ENCODE results near the gene EML4.
"Not testable (repeated sequence)": the region's sequence is repeated elsewhere in the genome, so short reads cannot be mapped to it uniquely, and the experiment has no call there.

EML4 gene

GRCh38 chr2:42342795-42343241 is 173.7 kb downstream of the EML4 start:
- Histone ChIP-seq H3K27ac (replicated peaks) (no peak overlapping the region), H3K27me3 (ENCODE audit: insufficient read depth, poor library complexity, severe bottlenecking) (no peaks in the 10 kb centered on the region), H3K4me3 (replicated peaks; ENCODE audit: insufficient read depth, low read length) (no peak overlapping the region)
- no peak for TF ChIP-seq POLR2AphosphoS5 (IDR thresholded peaks at IDR 0.05; ENCODE audit: low read depth)
- no peak for TF ChIP-seq GABPA (IDR thresholded peaks at IDR 0.05; ENCODE audit: low read depth)
- TF ChIP-seq, protein P1, sequence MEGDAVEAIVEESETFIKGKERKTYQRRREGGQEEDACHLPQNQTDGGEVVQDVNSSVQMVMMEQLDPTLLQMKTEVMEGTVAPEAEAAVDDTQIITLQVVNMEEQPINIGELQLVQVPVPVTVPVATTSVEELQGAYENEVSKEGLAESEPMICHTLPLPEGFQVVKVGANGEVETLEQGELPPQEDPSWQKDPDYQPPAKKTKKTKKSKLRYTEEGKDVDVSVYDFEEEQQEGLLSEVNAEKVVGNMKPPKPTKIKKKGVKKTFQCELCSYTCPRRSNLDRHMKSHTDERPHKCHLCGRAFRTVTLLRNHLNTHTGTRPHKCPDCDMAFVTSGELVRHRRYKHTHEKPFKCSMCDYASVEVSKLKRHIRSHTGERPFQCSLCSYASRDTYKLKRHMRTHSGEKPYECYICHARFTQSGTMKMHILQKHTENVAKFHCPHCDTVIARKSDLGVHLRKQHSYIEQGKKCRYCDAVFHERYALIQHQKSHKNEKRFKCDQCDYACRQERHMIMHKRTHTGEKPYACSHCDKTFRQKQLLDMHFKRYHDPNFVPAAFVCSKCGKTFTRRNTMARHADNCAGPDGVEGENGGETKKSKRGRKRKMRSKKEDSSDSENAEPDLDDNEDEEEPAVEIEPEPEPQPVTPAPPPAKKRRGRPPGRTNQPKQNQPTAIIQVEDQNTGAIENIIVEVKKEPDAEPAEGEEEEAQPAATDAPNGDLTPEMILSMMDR (IDR thresholded peaks at IDR 0.05; ENCODE audit: insufficient read depth, low read length): no peak
- TF ChIP-seq SPI1 (IDR thresholded peaks at IDR 0.05; ENCODE audit: borderline replicate concordance, low read depth): no peak
- TF ChIP-seq, protein P2, sequence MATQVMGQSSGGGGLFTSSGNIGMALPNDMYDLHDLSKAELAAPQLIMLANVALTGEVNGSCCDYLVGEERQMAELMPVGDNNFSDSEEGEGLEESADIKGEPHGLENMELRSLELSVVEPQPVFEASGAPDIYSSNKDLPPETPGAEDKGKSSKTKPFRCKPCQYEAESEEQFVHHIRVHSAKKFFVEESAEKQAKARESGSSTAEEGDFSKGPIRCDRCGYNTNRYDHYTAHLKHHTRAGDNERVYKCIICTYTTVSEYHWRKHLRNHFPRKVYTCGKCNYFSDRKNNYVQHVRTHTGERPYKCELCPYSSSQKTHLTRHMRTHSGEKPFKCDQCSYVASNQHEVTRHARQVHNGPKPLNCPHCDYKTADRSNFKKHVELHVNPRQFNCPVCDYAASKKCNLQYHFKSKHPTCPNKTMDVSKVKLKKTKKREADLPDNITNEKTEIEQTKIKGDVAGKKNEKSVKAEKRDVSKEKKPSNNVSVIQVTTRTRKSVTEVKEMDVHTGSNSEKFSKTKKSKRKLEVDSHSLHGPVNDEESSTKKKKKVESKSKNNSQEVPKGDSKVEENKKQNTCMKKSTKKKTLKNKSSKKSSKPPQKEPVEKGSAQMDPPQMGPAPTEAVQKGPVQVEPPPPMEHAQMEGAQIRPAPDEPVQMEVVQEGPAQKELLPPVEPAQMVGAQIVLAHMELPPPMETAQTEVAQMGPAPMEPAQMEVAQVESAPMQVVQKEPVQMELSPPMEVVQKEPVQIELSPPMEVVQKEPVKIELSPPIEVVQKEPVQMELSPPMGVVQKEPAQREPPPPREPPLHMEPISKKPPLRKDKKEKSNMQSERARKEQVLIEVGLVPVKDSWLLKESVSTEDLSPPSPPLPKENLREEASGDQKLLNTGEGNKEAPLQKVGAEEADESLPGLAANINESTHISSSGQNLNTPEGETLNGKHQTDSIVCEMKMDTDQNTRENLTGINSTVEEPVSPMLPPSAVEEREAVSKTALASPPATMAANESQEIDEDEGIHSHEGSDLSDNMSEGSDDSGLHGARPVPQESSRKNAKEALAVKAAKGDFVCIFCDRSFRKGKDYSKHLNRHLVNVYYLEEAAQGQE (IDR thresholded peaks at IDR 0.05; ENCODE audit: insufficient replicate concordance, low read depth): no peak
- DNase-seq (ENCODE audit: low read depth in 1 of 2, low spot score in 1 of 2): no peak

DNA sequence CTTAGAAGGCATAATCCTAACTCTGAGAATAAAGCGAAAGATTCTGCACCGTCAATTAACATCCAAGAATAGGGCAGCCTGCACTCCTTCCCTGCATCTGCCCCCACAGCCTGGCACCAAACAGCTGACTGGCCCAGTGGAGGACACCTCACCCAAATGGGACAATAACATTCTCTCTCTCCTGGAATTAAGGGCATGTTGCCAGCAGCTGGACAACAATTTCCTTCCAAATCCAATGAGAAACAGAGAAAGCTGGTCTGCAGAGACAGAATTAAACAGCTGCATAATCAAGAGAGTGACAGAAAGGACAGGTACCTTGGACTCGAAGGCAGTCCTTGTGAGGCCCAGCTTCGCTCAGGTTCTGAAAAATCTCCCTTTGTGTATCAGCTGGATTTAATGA is 176.8 kb downstream of the EML4 start:
- Histone ChIP-seq H3K27me3 (ENCODE audit: insufficient read depth, poor library complexity, severe bottlenecking) (no peaks in the 10 kb centered on the region), H3K4me3 (replicated peaks; ENCODE audit: insufficient read depth, low read length) (no peak overlapping the region), H3K27ac (replicated peaks) (no peak overlapping the region)
- TF ChIP-seq, protein P2 (IDR thresholded peaks at IDR 0.05; ENCODE audit: insufficient replicate concordance, low read depth): no peak
- TF ChIP-seq, protein P1 (IDR thresholded peaks at IDR 0.05; ENCODE audit: insufficient read depth, low read length): no peak
- no peak for TF ChIP-seq GABPA (IDR thresholded peaks at IDR 0.05; ENCODE audit: low read depth)
- TF ChIP-seq POLR2AphosphoS5 (IDR thresholded peaks at IDR 0.05; ENCODE audit: low read depth): no peak
- TF ChIP-seq SPI1 (IDR thresholded peaks at IDR 0.05; ENCODE audit: borderline replicate concordance, low read depth): no peak
- no peak for DNase-seq (ENCODE audit: low read depth in 1 of 2, low spot score in 1 of 2)

DNA sequence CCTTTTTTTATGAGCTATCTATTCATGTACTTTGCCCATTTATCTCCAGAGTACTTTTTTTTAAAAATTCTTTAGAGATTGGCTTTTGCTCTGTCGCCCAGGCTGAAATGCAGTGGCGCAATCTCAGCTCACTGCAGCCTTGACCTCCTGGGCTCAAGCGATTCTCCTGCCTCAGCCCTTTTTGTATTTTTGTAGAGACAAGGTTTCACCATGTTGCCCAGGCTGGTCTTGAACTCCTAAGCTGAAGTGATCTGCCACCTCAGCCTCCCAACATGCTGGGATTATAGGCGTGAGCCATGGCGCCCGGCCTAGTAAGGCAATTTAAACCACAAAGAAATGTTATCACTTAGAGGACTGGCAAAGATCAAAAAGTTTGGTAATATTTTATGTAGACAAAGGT is 177.7 kb downstream of the EML4 start:
- DNase-seq (ENCODE audit: low read depth in 1 of 2, low spot score in 1 of 2); H3K4me3 ChIP-seq (replicated peaks; ENCODE audit: insufficient read depth, low read length); H3K27me3 ChIP-seq (ENCODE audit: insufficient read depth, poor library complexity, severe bottlenecking); H3K27ac ChIP-seq (replicated peaks): not testable (repeated sequence)

DNA sequence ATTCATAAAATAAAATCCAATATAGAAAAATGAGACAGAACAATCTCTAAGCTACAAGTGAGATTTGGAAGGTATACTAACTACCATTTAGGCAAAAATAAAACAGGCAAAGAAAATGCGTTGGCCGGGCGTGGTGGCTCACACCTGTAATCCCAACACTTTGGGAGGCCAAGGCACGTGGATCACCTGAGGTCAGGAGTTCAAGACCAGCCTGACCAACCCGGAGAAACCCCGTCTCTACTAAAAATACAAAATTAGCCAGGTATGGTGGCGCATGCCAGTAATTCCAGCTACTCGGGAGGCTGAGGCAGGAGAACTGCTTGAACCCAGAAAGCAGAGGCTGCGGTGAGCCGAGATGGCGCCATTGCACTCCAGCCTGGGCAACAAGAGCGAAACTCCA is 178.4 kb downstream of the EML4 start:
- H3K4me3 ChIP-seq (replicated peaks; ENCODE audit: insufficient read depth, low read length); H3K27me3 ChIP-seq (ENCODE audit: insufficient read depth, poor library complexity, severe bottlenecking); H3K27ac ChIP-seq (replicated peaks); DNase-seq (ENCODE audit: low read depth in 1 of 2, low spot score in 1 of 2): not testable (repeated sequence)

DNA sequence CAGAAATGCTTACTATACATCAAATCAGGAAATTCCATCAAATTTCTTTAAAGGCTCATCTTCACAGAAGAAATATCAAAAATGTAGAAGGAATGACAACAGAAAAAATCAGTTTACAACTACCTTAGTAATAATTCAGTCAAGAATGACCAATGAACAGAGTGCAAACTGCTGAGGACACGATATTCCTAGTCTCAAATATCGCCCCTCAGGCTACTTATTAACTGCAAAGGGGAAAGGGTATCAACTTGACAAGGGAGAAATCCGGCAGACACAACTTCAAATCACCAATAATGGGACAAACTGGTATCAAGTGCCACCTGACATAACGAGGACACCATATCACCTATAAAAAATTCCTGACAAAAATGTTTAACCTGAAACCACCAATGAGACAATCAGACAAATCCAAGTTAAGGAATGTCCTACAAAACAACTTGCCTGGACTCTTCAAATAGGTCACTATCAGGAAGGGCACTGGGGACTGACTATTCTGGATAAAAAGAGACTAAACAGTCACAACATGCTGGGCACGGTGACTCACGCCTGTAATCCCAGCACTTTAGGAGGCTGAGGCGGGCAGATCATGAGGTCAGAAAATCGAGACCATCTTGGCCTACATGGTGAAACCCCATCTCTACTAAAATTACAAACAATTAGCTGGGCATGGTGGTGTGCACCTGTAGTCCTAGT is 179.1 kb downstream of the EML4 start:
- no peak for TF ChIP-seq POLR2AphosphoS5 (IDR thresholded peaks at IDR 0.05; ENCODE audit: low read depth)
- TF ChIP-seq, protein P2 (IDR thresholded peaks at IDR 0.05; ENCODE audit: insufficient replicate concordance, low read depth): no peak
- TF ChIP-seq, protein P1 (IDR thresholded peaks at IDR 0.05; ENCODE audit: insufficient read depth, low read length): no peak
- no peak for TF ChIP-seq SPI1 (IDR thresholded peaks at IDR 0.05; ENCODE audit: borderline replicate concordance, low read depth)
- TF ChIP-seq GABPA (IDR thresholded peaks at IDR 0.05; ENCODE audit: low read depth): no peak
- H3K27ac ChIP-seq (replicated peaks): no peak overlapping the region
- no peak for DNase-seq (ENCODE audit: low read depth in 1 of 2, low spot score in 1 of 2)
- H3K4me3 ChIP-seq (replicated peaks; ENCODE audit: insufficient read depth, low read length): no peak overlapping the region
- no peaks in the 10 kb centered on the region for H3K27me3 ChIP-seq (ENCODE audit: insufficient read depth, poor library complexity, severe bottlenecking)
